Stimulated activated CD4-positive, alpha-beta T cell treated with anti-CD3 and anti-CD28 coated beads, Interleukin-2, amount 100 ng/mL, for 4 hours (primary cell): ENCODE data around the gene EVC.
"Not testable (repeated sequence)": the region's sequence is repeated elsewhere in the genome, so short reads cannot be mapped to it uniquely, and the experiment has no call there.

Experiments used
- DNase-seq: peaks from one replicate; pipeline ENCODE4 v3.0.0-alpha.2; 2020; ENCODE audit warnings: low read depth

The EVC gene

GRCh38 chr4:5708449-5709206, 2.4 kb upstream of the EVC start, which contains the start of gene EVC2:
Gene EVC2 (minus strand): TSS chr4:5708559. CDS start chr4:5708513, 46 bp downstream.
- no peak for DNase-seq

- no peak for DNase-seq
Observed at GRCh38 chr4:5709207-5709575, 1.8 kb upstream of the EVC start.

DNA sequence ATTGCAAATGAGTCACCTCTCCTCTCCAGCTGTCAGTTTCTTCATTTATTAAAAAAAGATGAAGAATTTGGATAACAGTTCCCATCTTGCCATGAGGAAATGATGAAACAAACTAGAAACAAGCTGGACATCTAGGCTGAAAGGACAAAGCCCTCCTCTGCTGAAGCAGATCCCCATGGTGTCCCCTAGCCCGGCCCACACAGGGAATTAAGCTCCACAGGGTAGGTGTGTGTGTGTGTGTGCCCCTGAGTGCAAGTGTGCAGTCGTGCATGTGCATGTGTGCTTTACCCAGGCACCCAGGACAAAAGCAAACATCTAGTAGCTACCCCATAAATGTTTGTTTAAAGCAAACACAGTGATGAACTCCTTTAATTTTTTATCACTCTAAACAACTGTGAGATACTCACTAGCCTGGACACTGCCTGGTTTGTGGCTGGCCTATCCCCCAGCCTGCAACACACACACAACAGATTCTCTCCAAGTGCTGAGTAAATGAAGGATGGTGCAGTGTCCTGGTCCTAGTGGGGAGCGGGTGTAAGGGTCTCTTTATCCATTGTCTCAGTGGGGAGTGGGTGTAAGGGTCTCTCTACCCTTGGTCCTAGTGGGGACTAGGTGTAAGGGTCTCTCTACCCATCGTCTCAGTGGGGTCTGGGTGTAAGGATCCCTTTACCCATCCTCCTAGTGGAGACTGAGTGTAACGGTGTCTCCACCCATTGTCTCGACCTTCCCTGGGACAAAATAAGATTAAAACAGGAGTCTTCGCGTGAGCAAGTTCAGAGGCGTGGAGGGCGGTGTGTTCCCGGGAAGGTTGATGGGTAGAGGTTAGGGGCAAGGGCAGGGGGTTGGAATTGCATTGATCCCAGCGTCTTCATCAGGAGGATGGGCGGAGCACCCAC, 688 bp upstream of the EVC start:
- no peak for DNase-seq

GRCh38 chr4:5711479-5712184, 631 bp downstream of the EVC start:
- DNase-seq, result no peak

DNA sequence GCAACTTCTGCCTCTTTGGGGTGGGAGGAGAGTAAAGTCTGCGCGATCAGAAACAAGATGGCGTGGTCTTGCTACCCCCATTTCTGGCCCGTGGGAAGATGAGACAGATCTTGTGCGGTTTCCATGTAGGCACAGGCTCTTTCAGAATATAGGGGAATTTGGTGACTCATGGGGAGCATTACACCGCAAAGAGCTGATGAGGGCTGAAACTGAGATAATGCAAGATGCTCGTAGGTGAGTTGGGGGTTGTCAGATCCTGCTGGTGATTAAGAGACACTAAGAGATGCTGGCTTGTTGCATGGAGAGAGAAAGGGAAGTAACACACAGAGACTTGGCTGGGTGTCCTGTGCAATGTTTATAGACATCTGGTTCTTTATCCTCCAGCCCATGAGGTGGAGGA, 1.5 kb downstream of the EVC start:
- DNase-seq, result no peak

- no peak for DNase-seq
Observed at GRCh38 chr4:5712931-5713330, 1.9 kb downstream of the EVC start.

DNA sequence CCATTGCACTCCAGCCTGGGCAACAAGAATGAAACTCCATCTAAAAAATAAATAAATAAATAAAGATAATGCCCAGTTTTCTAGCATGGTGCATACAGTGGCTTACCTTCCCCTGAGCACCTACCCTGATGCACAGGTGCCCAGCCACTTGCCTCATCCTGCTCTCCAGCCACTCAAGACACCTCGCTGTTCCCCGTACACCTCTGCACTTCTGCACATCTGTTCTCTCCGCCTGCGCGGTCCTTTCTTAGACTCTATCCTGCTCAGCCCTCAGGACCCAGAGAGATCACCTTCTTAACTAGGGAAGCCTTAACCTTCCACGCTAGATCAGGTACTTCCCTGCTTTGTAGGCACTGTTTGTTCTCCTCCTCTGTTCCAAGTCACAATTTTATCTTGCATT, 2.9 kb downstream of the EVC start:
- no peak for DNase-seq

DNA sequence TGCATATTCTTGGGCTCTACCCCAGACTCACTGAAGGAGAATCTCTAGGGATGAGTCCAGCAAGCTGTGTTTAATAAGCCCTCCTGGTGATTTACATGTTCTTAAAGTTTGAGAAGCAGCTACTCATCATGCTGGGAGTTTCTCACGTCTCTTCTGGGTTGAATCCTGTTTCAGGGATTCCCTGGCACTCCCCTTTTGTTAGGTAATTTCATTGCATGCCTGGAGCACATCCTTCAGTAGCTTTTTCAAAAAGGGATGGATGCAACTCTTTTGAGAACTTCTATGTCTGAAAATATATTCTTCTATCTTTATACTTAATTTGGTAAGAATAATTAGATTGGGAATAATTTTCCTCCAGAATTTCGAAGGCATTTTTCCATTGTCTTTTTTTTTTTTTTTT, 4.4 kb downstream of the EVC start:
- no peak for DNase-seq

DNA sequence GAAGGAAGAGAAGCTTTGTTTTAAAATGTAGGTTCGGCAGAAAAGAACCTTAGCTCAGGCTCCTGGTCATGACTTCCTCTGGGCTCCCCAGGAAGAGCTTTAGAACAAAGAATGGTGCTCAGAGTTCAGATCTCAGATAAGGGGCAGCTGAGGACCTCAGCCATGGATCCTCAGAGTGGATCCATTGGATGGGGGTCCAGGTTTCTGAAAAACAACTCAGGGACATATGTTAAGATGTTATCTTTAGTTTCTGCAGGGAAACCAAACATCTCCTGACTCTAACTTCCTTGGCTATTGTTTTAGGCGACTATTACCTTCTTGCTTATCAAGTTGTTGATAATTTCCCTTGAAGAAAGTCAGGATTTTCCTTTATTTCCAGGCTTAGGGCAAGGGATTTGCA, 5.4 kb downstream of the EVC start:
- no peak for DNase-seq

- no peak for DNase-seq
Observed at GRCh38 chr4:5717449-5718158, 6.6 kb downstream of the EVC start.

DNA sequence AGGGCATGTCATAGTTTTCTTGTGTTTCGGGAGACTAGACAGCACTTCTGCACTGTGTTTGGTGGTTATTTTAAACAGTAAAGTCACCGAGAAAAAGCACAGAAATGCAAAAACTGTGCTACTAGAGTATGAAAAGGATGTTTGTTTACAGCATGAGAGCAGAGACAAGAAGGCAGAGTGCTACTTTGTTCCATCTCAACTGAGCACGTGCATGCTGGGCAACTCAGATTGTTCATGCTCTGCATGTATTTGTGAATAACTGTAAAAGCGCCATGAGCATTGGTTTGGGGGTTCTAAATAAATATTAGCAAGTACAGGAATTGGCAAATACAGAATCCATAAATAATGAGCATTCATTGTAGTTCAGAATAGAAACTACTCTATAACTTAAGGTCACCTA, 7.4 kb downstream of the EVC start:
- no peak for DNase-seq

DNA sequence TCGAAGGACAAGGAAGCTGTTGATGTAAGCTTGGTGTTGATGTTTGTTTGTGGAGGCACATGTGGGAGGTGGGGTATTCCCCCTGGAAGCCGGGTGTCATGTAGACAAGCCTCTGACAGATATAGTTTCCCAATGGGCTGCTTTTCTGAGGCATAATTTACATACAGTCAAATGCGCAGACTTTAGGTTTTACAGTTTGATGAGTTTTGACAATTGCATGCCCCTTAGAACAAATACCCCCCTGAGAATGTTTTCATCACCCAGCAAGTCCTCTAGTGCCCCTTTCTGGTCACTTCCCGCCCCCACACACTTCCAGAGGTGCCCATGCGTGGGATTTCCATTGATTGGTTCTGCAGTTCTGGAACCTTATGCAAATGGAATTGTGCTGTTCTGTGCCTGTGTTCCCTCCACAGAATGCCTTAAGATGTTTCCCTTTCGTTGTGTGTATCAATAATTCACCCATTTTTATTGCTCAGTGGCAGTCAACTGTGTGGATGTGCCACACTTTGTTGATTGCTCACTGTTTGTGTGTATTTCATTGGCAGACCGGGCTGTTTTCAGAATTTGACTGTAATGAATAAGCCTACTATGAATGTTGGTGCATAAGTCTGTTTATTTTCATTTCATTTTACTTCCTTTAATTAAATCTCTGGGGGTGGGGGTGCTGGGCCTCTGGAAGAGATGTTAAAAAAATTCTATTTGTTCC, 8.5 kb downstream of the EVC start:
- DNase-seq, result no peak

- DNase-seq, result no peak
Observed at GRCh38 chr4:5720157-5720850, 9.3 kb downstream of the EVC start.

- no peak for DNase-seq
Observed at GRCh38 chr4:5720980-5721379, 10.0 kb downstream of the EVC start.

- DNase-seq, result no peak
Observed at GRCh38 chr4:5721923-5722322, 10.9 kb downstream of the EVC start.

- no peak for DNase-seq
Observed at GRCh38 chr4:5722328-5722727, 11.3 kb downstream of the EVC start.

- DNase-seq, result no peak
Observed at GRCh38 chr4:5724377-5724776, 13.4 kb downstream of the EVC start.

GRCh38 chr4:5728412-5728811, 17.4 kb downstream of the EVC start:
- DNase-seq, result not testable (repeated sequence)

DNA sequence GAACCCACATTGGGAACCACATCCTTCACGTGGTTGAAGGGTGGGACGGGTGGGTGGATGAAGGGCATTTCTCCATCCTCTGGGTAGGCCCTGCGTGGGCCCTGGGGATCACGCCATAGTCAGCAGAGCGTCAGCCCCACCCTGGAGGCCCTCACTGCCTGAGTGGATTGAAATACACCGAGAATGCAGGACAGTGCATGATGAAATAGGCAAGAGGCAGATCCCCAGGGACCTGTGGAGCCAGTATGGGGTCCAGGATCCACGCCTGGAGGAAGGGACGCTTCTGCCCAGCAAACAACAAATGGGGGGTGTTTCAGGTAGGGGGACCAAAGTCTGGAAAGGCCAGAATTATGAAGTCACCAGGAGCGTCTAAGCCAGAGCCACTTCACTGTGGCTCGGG, 19.4 kb downstream of the EVC start:
- no peak for DNase-seq
